IMR-90 (cell line): Measurements from ENCODE around the gene ADRA2B. TPM values are rescaled to one million over a fixed set of nuclear protein-coding genes. Genes with fewer than 3 reads are reported as not detected.

Experiments used
- ATAC-seq: fragments of 200-7000 bp; cut with Tn5 transposase; 2 replicates; pipeline ENCODE4 v1.9.1; 2020; ENCODE audit warnings: low read depth, mild to moderate bottlenecking, moderate library complexity
- BruUV-seq: library from RNA; stranded (reverse); fragments of 400-500 nt; replicated peaks from 2 replicates; lab custom pipeline; 2021; lab: Mats Ljungman, UMichigan
- CTCF ChIA-PET: fragments of 300-600 bp; formaldehyde crosslinking; extraction: SDS; loops from one replicate; lab custom pipeline; 2021; ENCODE audit warnings: antibody characterized with exemption; lab: Yijun Ruan, JAX
- POLR2A ChIA-PET: fragments of 300-600 bp; sonication (Branson Sonifier 250); formaldehyde crosslinking; loops from one replicate; lab custom pipeline; 2022; ENCODE audit warnings: antibody characterized with exemption; ENCODE audit not compliant: unreplicated experiment; lab: Charles Lee
- DNase-seq: peaks from one replicate; pipeline ENCODE4 v3.0.0; 2013
- H2AFZ ChIP-seq: replicated peaks from 2 replicates; pipeline ENCODE3; 2013; ENCODE audit warnings: low read length, mild to moderate bottlenecking; ENCODE audit not compliant: poor library complexity
- H2AK5ac ChIP-seq: 2 replicates; pipeline ENCODE4 v1.6.1; 2013; ENCODE audit warnings: low read depth, low read length, inconsistent platforms
- H2AK9ac ChIP-seq: replicated peaks from 2 replicates; pipeline ENCODE3; 2013; ENCODE audit warnings: mild to moderate bottlenecking, low read depth, low read length, moderate library complexity; ENCODE audit not compliant: poor library complexity
- H2BK120ac ChIP-seq: 2 replicates; pipeline ENCODE4 v1.6.1; 2013; ENCODE audit warnings: low read depth, low read length, inconsistent platforms
- H2BK15ac ChIP-seq: 3 replicates; pipeline ENCODE4 v1.6.1; 2013; ENCODE audit warnings: low read depth, low read length, inconsistent platforms
- H2BK20ac ChIP-seq: 2 replicates; pipeline ENCODE4 v1.6.1; 2013; ENCODE audit warnings: low read depth, mild to moderate bottlenecking, inconsistent platforms, low read length, moderate library complexity
- H2BK5ac ChIP-seq: 2 replicates; pipeline ENCODE4 v1.6.1; 2013; ENCODE audit warnings: mild to moderate bottlenecking, low read depth, low read length, inconsistent platforms; ENCODE audit not compliant: poor library complexity, severe bottlenecking
- H3K14ac ChIP-seq: replicated peaks from 2 replicates; pipeline ENCODE4 v1.6.1; 2013; ENCODE audit warnings: low read depth, low read length, inconsistent platforms
- H3K18ac ChIP-seq: 2 replicates; pipeline ENCODE4 v1.6.1; 2013; ENCODE audit warnings: low read depth, low read length, control low read depth
- H3K23ac ChIP-seq: 2 replicates; pipeline ENCODE4 v1.6.1; 2013; ENCODE audit warnings: low read depth, low read length, inconsistent platforms
- H3K27ac ChIP-seq: 2 replicates; pipeline ENCODE4 v1.5.1; 2013; ENCODE audit warnings: mild to moderate bottlenecking, control low read depth, low read length; ENCODE audit not compliant: insufficient read depth
- H3K27me3 ChIP-seq: 2 replicates; pipeline ENCODE4 v1.6.1; 2013; ENCODE audit warnings: low read length; ENCODE audit not compliant: control insufficient read depth, insufficient read depth
- H3K36me3 ChIP-seq: 2 replicates; pipeline ENCODE4 v1.6.1; 2013; ENCODE audit warnings: low read length, mixed read lengths; ENCODE audit not compliant: control insufficient read depth, insufficient read depth
- H3K4ac ChIP-seq: 2 replicates; pipeline ENCODE4 v1.6.1; 2013; ENCODE audit warnings: low read depth, low read length, inconsistent platforms
- H3K4me1 ChIP-seq: 2 replicates; pipeline ENCODE4 v1.6.1; 2013; ENCODE audit warnings: low read length, mixed read lengths; ENCODE audit not compliant: control insufficient read depth, insufficient read depth
- H3K4me2 ChIP-seq: 2 replicates; pipeline ENCODE4 v1.6.1; 2013; ENCODE audit warnings: low read depth, mild to moderate bottlenecking, control low read depth, low read length, moderate library complexity
- H3K4me3 ChIP-seq: 2 replicates; pipeline ENCODE4 v1.5.1; 2013; ENCODE audit warnings: low read depth, mild to moderate bottlenecking, control low read depth, low read length, moderate library complexity; ENCODE audit not compliant: insufficient read depth
- H3K56ac ChIP-seq: 2 replicates; pipeline ENCODE4 v1.6.1; 2013; ENCODE audit warnings: low read length, inconsistent platforms; ENCODE audit not compliant: insufficient read depth; ENCODE audit errors: extremely low read depth
- H3K79me1 ChIP-seq, 2 experiments: 2 replicates each; pipeline ENCODE4 v1.6.1; 2013; ENCODE audit warnings: low read length in 2 of 2, inconsistent platforms in 1 of 2, low read depth in 1 of 2
- H3K9ac ChIP-seq: 2 replicates; pipeline ENCODE4 v1.6.1; 2013; ENCODE audit warnings: low read depth, low read length, control low read depth
- H3K9me1 ChIP-seq: 2 replicates; pipeline ENCODE4 v1.6.1; 2013; ENCODE audit warnings: low read length, inconsistent platforms; ENCODE audit not compliant: insufficient read depth
- H3K9me3 ChIP-seq: 2 replicates; pipeline ENCODE4 v1.6.1; 2013; ENCODE audit warnings: low read length; ENCODE audit not compliant: control insufficient read depth, insufficient read depth
- H4K20me1 ChIP-seq: 2 replicates; pipeline ENCODE4 v1.6.1; 2013; ENCODE audit warnings: low read length, inconsistent platforms; ENCODE audit not compliant: insufficient read depth
- H4K5ac ChIP-seq: 2 replicates; pipeline ENCODE4 v1.6.1; 2013; ENCODE audit warnings: mild to moderate bottlenecking, low read depth, low read length, control low read depth
- H4K8ac ChIP-seq, 2 experiments: 2 replicates each; pipeline ENCODE4 v1.6.1; 2013; ENCODE audit warnings: low read depth in 2 of 2, low read length in 2 of 2, control low read depth in 1 of 2, inconsistent platforms in 1 of 2
- H4K91ac ChIP-seq: 2 replicates; pipeline ENCODE4 v1.6.1; 2013; ENCODE audit warnings: low read depth, low read length, inconsistent platforms; ENCODE audit not compliant: insufficient read depth
- BHLHE40 ChIP-seq: fragments of 150-350 bp; IDR thresholded peaks from 2 replicates; pipeline ENCODE4 v1.6.1; 2016; ENCODE audit warnings: mild to moderate bottlenecking, low read depth, low read length
- CEBPB ChIP-seq: IDR thresholded peaks from 2 replicates; pipeline ENCODE4 v1.6.1; 2012; ENCODE audit warnings: low read depth, low read length, improper control_type of control experiment
- CHD1 ChIP-seq: IDR thresholded peaks from 2 replicates; pipeline ENCODE4 v1.6.1; 2012; ENCODE audit warnings: low read depth, low read length, improper control_type of control experiment
- MAFK ChIP-seq: IDR thresholded peaks from 2 replicates; pipeline ENCODE4 v1.6.1; 2012; ENCODE audit warnings: low read depth, low read length, improper control_type of control experiment
- NFE2L2 ChIP-seq: fragments of 150-350 bp; IDR thresholded peaks from 2 replicates; pipeline ENCODE4 v1.6.1; 2016; ENCODE audit warnings: low read depth, mild to moderate bottlenecking, low read length
- RFX5 ChIP-seq: IDR thresholded peaks from 2 replicates; pipeline ENCODE4 v1.8.0; 2012; ENCODE audit warnings: low read depth, mild to moderate bottlenecking, low read length, moderate library complexity
- WGBS, 2 experiments: methylation state at CpG; one replicate each; pipeline versions ENCODE4 v1.1.5 to v1.1.7; 2013; ENCODE audit warnings: missing lambda C conversion rate in 2 of 2; ENCODE audit not compliant: insufficient read length in 1 of 2; ENCODE audit errors: extremely low coverage in 2 of 2; 5-methylcytosine and 5-hydroxymethylcytosine counted together
- dilution Hi-C: fragments of 300-500 bp; cut with HindIII; formaldehyde crosslinking; loops from one replicate; pipeline ENCODE4 v1.14.3; 2018; ENCODE audit warnings: low sequenced_read_pairs; ENCODE audit not compliant: unreplicated experiment
- in situ Hi-C: fragments of 300-500 bp; cut with MboI; formaldehyde crosslinking; loops from 3 replicates; pipeline ENCODE4 v1.14.3; 2019; ENCODE audit warnings: low sequenced_read_pairs, inconsistent platforms, mixed read lengths
- intact Hi-C: fragments of 100-400 bp; cut with micrococcal nuclease; formaldehyde crosslinking; loops from 2 replicates; pipeline ENCODE4 v1.10.0; 2022
- polyA plus RNA-seq, 3 experiments: library from polyadenylated mRNA; depleted of rRNA; stranded (reverse); fragments of >200 nt; gene quantifications; 2 replicates each; pipeline ENCODE4 v1.2.3, GENCODE V29; 2012; ENCODE audit warnings: low replicate concordance in 1 of 3
- total RNA-seq: library from RNA; depleted of rRNA; stranded (reverse); fragments of >200 nt; gene quantifications from 2 replicates; pipeline ENCODE4 v1.2.3, GENCODE V29; 2012

The ADRA2B gene
- total and polyA plus RNA-seq, 2 of the 4 experiments (the other 2 are of a cell fraction), result not detected

DNA sequence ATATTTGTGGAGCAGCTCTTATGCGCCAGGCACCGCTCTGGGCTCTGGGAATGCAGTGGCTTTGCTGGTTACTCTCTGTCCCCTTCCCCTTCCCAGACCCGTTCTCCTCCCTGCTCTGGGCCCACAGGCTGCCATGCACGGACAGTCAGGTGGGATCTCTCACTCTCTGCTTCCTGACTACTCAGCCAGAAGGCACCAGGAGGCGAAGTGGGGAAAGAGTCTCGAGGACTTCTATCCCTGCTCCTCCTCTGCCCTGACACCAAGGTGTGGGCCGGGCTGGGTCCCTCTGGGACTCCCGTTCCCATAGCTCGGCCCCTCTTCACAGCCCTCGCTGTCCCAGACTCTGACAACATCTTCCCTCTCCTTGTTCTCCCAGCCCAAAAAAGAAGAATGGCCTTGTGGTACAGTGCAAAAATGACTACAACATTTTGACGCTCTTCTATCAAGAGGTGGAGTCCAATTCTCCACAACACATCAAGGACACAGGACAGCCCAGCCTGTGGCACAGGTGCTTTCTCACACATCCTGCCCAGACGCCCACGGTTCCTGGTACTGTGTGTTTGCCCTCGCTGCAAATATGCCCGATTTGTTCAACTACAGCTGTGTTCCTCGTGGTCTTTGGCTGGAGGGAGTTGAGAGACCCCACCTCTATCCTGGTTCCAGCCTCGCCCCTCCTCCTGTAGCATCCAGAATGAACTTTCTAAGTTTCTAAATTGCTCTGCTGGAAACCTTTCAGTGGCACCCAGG lies 42.9 kb upstream of the ADRA2B start:
- Histone ChIP-seq H4K8ac (no peak overlapping the region), H3K4me1 (no peaks in the 10 kb centered on the region), H3K14ac (no peak overlapping the region), H2BK5ac (no peak overlapping the region), H3K56ac (no peak overlapping the region), H3K9ac (no peak overlapping the region), H3K4ac (no peak overlapping the region), H3K23ac (no peak overlapping the region), H4K20me1 (no peaks in the 10 kb centered on the region), H3K18ac (no peak overlapping the region), H3K9me1 (no peaks in the 10 kb centered on the region), H2AFZ (no peak overlapping the region), H3K27ac (no peak overlapping the region), H3K27me3 (peaks cover 12% of the 10 kb centered on the region; the same call in 1 of the 2 replicates), H4K91ac (no peak overlapping the region), H3K4me3 (no peak overlapping the region), H2BK20ac (no peak overlapping the region), H3K79me1 (no peaks in the 10 kb centered on the region), H3K4me2 (no peak overlapping the region), H3K36me3 (no peaks in the 10 kb centered on the region), H2BK120ac (no peak overlapping the region), H2AK5ac (no peak overlapping the region), H4K5ac (no peak overlapping the region), H3K9me3 (no peaks in the 10 kb centered on the region), H2AK9ac (no peak overlapping the region), H2BK15ac (no peak overlapping the region)
- CTCF ChIA-PET, result no interaction called here
- ATAC-seq, result no peak
- intact Hi-C loops (no loop called here), in situ Hi-C loops (no loop called here), dilution Hi-C loops (no loop called here)
- POLR2A ChIA-PET, result no interaction called here
- 81% methylated on average over 9 of the region's 17 CpGs; no CpG with 5 or more reads in 1 of the 2 experiments for WGBS, 2 experiments
- TF ChIP-seq CEBPB, result no peak
- no peak for TF ChIP-seq BHLHE40
- no peak for TF ChIP-seq RFX5
- TF ChIP-seq NFE2L2, result no peak
- no peak for TF ChIP-seq CHD1
- no peak for TF ChIP-seq MAFK
- no TSS peak for BruUV-seq
- DNase-seq, result no peak
